Activated CD8-positive, alpha-beta memory T cell treated with anti-CD3 and anti-CD28 coated beads, Interleukin-2, amount 50 U/mL, for 24 hours (primary cell): Measurements from ENCODE around the gene RPTOR.
"Not testable (repeated sequence)": the region's sequence is repeated elsewhere in the genome, so short reads cannot be mapped to it uniquely, and the experiment has no call there.

Experiments
- DNase-seq: peaks from one replicate; pipeline ENCODE4 v3.0.0-alpha.2; 2020; ENCODE audit errors: extremely low read depth

Gene RPTOR

GRCh38 chr17:80516171-80516932, 28.3 kb upstream of the RPTOR start:
- DNase-seq: no peak

DNA sequence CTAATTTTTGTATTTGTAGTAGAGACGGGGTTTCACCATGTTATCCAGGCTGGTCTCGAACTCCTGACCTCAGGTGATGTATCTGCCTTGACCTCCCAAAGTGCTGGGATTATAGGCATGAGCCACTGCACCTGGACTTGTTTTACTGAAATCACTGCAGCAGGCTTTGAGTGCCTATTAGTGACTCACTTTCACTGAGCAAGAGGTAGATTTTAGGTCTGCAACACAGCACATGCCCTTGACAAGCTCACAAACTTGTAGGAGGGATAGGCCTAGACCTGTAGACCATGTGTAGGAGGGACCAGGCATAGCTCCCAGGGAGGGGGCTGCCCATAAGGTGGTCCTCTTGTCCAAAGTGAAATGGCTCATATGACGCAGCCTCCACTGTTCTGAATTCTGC, 27.0 kb upstream of the RPTOR start:
- DNase-seq: no peak

DNA sequence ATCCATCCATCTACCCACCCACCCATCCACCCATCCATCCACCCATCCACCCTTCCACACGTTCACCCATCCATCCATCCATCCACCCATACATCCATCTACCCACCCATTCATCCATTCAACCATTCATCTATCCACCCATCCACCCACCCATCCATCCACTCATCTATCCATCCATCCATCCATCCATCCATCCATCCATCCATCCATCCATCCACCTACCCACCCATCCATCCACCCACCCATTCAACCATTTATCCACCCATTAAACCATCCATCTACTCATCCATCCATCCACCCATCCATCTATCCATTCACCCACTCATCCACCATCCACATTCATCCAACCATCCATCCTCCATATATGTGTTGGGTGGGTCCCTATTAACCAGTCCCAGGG, 26.2 kb upstream of the RPTOR start:
- DNase-seq: no peak

DNA sequence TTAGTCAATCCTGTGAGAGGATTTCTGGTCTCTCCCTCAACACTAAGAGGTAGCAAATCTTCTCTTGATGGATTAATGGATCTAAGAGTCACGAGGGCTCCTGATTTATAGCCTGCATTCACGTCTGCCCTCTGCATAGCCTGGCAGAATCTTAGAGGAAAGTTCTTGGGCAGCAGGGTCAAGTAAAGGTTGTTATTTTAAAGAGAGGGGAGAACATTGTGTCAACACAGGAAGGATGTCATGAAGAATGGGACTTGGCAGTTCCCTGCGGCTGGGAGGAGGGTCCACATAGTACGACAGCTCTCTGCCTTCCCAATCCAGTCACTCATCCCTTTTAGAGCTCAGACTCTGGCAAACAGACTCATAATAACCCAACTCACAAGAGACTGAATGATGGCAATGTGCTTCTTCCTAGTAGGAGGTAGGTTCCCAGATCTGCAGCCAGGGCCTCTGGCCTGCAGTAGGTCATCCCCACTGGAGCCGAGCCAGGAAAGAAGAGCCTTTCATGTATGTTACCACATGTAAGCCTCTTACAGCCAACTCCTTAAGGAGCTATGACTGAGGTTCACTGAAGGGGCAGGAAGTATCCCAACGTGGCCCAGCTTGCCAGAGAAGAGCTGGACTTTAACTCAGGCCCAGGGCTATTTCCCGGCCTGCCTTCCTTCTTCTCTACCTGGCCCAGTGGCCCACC, 25.4 kb upstream of the RPTOR start:
- DNase-seq: no peak

DNA sequence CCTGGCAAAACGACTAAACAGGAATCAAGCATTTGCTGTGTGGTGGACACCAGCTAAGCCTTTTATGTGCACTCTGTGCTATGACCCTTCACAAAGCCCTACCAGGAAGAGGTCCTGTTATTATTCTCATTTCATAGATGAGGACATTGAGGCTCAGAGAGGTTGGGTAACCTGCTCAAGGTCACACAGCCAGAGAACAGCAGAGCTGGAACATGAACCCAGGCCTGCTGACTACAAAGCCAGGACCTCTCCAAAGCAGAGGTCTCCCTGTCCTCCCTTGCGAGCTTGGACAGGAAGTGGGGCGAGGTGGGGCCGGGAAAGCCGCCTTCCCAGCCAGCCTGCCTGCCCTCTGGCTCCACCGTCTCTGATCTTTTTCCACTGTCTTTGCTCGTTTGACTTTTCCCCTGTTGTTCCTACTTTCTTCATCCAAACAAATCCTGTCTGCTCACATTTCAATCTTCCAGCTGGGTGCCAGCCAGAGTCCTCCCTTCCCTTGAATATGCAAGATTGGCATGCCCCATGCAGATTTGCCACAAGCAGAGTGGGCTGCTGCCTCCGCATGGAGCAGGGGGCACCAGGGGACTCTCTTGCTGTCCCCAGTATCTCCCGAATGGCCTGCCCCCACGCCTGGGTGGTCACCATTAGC, 23.7 kb upstream of the RPTOR start:
- DNase-seq: no peak

DNA sequence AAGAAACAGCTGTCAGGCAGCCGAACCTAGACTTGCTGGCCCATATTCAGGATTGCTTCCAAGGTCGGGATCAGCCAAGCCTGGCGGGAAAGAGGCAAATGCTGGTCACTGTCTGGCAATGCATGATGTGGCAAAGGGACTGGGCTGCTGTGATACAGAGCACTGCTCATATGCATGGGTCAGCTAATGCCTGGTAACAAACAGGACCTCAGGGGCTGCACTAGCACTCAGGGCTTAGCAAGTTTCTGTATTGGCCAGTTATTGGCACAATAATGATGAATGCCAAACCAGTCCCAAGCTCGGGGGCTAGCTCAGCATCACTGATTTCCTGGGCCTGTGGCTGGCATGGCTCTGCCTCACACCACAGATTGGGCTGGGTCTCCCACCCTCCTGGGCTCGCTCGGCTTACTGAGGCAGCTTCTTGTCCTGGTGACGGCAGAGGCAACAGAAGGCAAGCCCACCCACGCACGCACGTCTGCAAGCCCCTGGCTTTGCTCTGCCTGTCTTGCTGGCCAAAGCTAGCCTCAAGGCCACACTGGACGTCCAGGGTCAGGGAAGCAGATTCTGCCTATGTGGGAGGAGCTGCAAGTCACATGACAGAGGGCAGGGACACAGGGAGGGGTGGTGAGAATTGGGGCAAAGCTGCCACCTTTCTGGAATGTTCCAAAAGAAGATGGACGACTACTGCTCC, 21.4 kb upstream of the RPTOR start:
- no peak for DNase-seq

DNA sequence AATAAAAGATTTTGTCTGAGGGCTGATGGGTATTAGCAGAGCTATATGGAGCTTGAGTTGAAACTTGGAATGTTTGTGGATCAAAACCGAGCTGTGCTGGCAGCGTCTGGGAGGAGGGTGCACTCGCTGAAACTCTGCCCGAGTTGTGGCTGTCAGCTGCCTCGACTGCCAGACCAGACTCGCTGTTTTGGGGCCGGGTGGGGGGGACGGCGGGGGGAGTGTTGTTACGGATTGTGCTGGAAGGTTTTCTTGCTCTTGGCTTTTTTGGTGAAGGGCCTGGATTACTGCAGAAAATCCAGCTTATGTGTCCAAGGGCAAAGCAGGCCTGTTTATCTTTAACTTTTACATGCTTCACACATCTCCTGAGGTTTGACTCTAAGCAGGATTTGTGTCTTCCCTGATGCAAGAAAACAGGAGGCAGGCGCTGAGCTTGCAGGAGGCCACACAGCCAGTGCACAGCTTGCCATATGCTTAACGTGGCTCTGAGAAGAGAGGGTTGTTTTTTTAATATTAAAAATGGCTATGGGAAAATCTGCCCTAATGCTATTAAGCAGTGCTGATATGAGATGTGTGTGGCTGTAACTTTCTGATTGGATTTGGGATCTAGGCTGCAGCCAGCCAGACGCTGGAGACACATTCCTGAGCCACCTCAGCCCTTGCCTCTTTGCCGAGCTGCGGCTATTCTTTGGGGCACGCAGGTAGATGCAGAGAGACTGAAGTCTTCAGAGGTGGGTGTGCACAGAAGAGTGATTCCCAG, 20.5 kb upstream of the RPTOR start:
- DNase-seq: no peak

DNA sequence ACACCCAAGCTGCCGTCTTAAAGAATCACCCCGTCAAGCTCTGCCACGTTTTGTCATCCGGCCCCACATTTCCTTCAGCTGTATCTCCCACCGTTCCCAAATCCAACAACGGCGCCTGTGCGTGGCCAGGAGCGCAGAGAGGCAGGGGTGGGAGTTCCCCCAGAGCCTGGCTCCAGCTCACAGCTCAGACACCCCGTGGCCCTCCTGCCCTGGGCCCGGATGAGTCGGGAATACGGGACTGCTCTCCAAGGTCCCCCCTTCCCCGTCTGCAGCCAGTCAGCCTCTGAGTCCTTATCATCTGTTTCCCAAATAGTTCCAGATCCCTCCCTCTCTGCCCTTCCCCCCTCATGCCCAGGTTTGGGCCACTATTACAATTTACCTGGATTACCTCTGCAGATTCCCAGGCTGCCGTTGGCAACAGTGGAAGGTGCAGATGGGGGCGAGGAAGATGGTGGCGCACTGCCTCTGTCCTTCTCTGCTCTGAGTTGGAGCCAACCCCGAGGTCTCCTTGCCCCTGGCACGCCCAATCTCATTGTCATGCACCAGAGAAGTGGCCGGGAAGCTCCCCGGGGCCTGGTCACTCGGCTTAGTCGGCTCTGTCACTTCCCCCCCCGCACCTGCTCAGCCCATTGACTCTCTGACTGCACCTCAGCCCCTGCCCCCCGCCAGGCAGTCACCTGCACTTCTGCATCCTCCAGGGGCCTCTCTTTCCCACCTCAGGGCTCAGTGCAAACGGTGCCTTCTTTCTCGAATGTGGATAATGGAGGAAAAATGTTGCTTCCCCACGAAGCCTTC, 18.3 kb upstream of the RPTOR start:
- no peak for DNase-seq

DNA sequence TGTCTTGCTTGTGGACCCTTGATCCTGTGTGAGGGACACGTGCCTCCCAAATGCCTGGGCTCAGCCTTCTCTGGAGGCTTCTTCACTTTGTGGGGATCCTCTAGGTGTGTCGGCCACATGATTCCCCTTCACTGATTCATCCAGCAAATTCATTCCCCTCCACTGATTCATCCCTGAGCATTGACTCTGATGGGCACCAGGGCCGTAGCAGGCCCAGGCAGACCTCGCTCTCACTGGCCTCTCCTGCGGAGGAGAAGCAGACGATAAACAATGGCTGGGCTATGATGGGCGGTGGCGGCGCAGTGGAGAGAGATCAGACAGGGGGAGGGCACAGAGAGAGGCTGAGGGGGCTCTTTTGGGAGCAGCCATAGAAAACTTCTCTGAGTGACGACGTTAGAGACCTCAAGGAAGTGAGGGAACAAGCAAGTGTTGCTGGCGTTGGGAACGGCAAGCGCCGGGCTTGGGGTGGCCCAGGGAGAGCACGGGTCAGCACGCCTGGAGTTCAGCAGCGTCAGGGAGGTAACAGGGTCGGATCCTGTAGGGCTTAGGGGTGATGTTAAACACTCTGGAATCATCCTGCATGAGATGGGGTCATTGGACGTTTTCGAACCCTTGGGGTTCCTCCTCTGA, 17.5 kb upstream of the RPTOR start:
- no peak for DNase-seq

- no peak for DNase-seq
These were observed 16.1 kb upstream of the RPTOR start for GRCh38 chr17:80528536-80528935.

DNA sequence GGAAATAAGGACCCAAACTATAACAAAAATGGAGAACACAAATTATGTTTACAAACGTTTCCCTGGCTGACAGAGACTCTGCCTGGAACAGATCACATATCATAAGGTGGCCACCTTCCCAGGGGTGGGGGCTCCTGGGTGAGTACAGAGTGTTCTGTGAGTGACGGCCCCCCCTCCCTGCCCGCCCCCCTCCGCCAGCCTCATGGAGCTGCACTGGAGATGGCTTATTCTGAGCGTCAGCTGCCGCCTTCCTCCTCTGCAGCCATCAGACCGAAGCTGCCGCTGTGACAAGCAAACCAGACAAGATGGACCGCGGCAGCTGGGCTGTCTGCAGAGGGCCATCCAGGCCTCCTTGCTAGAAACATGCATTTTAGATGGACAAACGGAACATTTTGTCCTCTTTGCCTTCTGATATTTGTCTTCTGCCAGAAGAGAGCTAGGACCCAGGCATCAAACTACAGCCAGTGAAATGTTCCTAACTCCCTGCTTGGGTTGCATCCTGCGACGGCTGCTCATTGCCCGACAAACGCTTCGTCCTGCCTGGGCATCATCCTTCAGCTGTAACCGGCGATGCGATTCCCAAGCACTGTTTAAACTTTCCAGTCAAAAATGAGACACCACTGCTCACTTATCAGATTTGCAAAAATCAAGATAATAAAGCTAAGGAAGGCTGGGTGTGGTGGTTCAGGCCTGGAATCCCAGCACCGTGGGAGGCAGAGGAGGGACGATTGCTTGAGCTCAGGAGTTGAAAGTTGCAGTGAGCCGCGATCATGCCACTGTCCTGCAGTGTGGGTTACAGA, 15.3 kb upstream of the RPTOR start:
- no peak for DNase-seq

DNA sequence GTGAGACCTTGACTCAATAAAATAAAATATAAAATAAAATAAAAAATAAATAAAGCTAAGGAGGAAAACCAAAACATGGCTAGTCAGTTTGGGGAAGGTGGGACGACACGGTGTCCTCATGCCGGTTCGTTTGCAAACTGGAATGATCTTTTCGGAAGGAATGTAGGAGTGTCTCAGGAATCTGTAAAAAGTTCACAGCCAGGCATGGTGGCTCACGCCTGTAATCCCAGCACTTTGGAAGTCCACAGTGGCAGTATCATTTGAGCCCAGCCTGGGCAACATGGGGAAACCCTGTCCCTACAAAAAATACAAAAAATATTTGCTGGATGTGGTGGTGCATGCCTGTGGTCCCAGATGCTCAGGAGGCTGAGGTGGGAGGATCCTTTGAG, 14.7 kb upstream of the RPTOR start:
- no peak for DNase-seq

DNA sequence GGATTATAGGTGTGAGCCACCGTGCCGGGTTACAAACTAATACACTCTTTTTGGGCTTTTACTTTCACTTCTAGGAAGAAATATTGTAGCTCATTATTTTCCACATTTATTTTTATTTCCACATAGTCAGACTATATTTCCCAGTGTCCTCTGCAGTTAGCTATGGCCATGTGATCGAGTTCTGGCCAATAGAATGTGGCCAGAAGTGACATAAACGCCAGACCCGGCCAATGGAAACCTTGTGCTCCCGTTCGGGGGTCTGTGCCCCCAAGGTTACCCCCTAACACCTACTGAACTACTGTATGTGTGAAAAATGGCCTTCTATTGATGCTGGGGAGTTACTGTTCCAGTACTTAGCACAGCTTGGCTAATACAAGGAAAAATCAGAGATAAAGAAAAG, 13.2 kb upstream of the RPTOR start:
- DNase-seq: no peak

DNA sequence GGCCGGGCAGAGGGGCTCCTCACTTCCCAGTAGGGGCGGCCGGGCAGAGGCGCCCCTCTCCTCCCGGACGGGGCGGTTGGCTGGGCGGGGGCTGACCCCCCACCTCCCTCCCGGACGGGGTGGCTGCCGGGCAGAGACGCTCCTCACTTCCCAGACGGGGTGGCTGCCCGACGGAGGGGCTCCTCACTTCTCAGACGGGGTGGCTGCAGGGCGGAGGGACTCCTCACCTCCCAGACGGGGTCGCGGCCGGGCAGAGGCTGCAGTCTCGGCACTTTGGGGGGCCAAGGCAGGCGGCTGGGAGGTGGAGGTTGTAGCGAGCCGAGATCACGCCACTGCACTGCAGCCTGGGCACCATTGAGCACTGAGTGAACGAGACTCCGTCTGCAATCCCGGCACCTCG, 7.3 kb upstream of the RPTOR start:
- not testable (repeated sequence) for DNase-seq

DNA sequence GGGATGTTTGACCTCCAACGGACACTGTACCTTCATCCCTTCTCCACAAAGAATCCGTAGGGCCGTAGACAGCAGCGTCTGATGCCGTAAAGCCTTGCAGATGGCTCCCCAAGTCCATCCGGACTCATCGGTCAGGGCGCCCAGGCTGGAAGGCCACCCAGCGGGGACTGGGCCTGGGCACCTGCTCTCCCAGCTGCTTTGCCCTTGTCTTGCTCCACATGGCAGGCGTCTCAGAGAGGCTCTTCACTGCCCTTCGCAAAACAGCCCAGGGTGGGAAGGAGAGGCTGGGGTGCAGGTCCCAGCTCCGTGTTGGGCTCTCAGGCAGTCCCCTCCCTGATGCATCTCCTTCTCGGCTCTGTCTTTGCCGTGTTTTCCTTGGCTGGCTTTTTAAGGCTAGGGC, 6.2 kb upstream of the RPTOR start:
- no peak for DNase-seq

DNA sequence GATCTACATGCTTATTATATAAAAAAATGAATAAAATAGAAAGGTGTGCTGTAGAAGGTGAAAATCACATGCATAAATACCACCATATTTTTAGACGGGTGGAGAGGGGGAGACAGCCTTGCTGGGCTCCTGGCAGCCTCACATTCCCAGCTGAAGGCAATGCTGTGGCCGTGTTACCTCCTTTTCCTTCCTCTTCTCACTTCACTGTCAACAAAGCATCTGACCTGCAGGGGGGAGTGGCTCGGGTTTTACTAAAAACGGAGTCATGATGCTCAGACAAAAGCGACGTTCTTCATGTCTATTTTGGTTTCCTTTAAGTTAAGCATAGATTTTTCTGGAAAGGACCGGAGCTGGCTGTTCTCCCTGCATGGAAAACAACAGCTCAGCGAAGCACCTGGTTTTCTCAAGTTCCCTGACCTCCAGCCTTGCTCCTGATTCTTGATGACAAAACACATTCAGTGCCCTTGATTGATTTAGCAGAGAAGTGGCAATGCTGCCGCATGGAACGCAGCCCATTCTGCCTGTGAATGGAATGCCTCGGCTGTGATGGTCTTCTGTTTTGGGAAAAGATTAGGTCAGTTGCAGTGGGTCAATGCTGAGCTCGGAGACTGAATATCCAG, 5.5 kb upstream of the RPTOR start:
- DNase-seq: no peak

- no peak for DNase-seq
These were observed 825 bp downstream of the RPTOR start for GRCh38 chr17:80545499-80545826.

GRCh38 chr17:80546267-80546666, 1.6 kb downstream of the RPTOR start:
- DNase-seq: no peak

GRCh38 chr17:80552523-80552922, 7.9 kb downstream of the RPTOR start:
- no peak for DNase-seq
